DND-41 (cell line): ENCODE measurements around the gene C8B.

ENCODE experiments used
- ATAC-seq: fragments of 200-7000 bp; cut with Tn5 transposase; 3 replicates; pipeline ENCODE4 v1.9.1; 2021; ENCODE audit warnings: low read depth; ENCODE audit not compliant: insufficient read depth
- DNase-seq: peaks from one replicate; pipeline ENCODE4 v3.0.0-alpha.2; 2020
- H2AFZ ChIP-seq: 2 replicates; pipeline ENCODE4 v1.6.0; 2012; ENCODE audit warnings: low read depth, low read length
- H3K27ac ChIP-seq: 2 replicates; pipeline ENCODE4 v1.5.1; 2012; ENCODE audit warnings: low read length, inconsistent platforms
- H3K27me3 ChIP-seq: fragments of 200-600 bp; sonication (generic); 2 replicates; pipeline ENCODE4 v1.6.0; 2012; ENCODE audit warnings: low read length, mild to moderate bottlenecking, inconsistent platforms; ENCODE audit not compliant: insufficient read depth, poor library complexity
- H3K36me3 ChIP-seq: 2 replicates; pipeline ENCODE4 v1.5.1; 2012; ENCODE audit warnings: low read length, inconsistent platforms; ENCODE audit not compliant: insufficient read depth
- H3K4me1 ChIP-seq: 2 replicates; pipeline ENCODE4 v1.5.1; 2012; ENCODE audit warnings: mild to moderate bottlenecking, low read length; ENCODE audit not compliant: insufficient read depth
- H3K4me2 ChIP-seq: 2 replicates; pipeline ENCODE4 v1.6.0; 2012; ENCODE audit warnings: mild to moderate bottlenecking, moderate library complexity, low read length, inconsistent platforms; ENCODE audit not compliant: insufficient read depth
- H3K4me3 ChIP-seq, 2 experiments: fragments of 200-600 bp in 1 of 2; shearing (Covaris generic) in 1 of 2; 2 replicates each; pipeline ENCODE4 v1.5.1; 2012 to 2016; ENCODE audit warnings: inconsistent platforms in 2 of 2, low read length in 2 of 2, mild to moderate bottlenecking in 2 of 2, low read depth in 1 of 2, moderate library complexity in 1 of 2
- H3K79me2 ChIP-seq: 2 replicates; pipeline ENCODE4 v1.6.0; 2012; ENCODE audit warnings: low read length, inconsistent platforms; ENCODE audit not compliant: insufficient read depth
- H3K9ac ChIP-seq: 2 replicates; pipeline ENCODE4 v1.6.0; 2012; ENCODE audit warnings: low read depth, mild to moderate bottlenecking, inconsistent platforms, low read length, moderate library complexity
- H3K9me3 ChIP-seq: 2 replicates; pipeline ENCODE4 v1.5.1; 2012; ENCODE audit warnings: low read length, moderate library complexity, mild to moderate bottlenecking, inconsistent platforms; ENCODE audit not compliant: insufficient read depth, severe bottlenecking
- H4K20me1 ChIP-seq: 2 replicates; pipeline ENCODE4 v1.6.0; 2012; ENCODE audit warnings: low read length; ENCODE audit not compliant: insufficient read depth
- CTCF ChIP-seq: IDR thresholded peaks from 2 replicates; pipeline ENCODE4 v1.5.1; 2012; ENCODE audit warnings: borderline replicate concordance, low read length, moderate library complexity, mild to moderate bottlenecking; ENCODE audit not compliant: poor library complexity, severe bottlenecking; ENCODE audit errors: extremely low read depth
- EZH2 ChIP-seq: IDR thresholded peaks from 3 replicates; pipeline ENCODE4 v1.6.1; 2012; ENCODE audit warnings: borderline replicate concordance, low read depth, mild to moderate bottlenecking, moderate library complexity, low read length, inconsistent platforms; ENCODE audit not compliant: severe bottlenecking

C8B gene

GRCh38 chr1:56985857-56986256, 20.0 kb upstream of the C8B start:
- H2AFZ ChIP-seq: no peak overlapping the region
- no peaks in the 10 kb centered on the region for H3K27me3 ChIP-seq
- H3K27ac ChIP-seq: no peak overlapping the region
- no peak overlapping the region for H3K4me2 ChIP-seq
- DNase-seq: no peak
- H4K20me1 ChIP-seq: no peaks in the 10 kb centered on the region
- no peaks in the 10 kb centered on the region for H3K4me1 ChIP-seq
- no peaks in the 10 kb centered on the region for H3K9me3 ChIP-seq
- TF ChIP-seq EZH2 (no peak), CTCF (no peak)
- H3K36me3 ChIP-seq: no peaks in the 10 kb centered on the region
- no peak overlapping the region for H3K9ac ChIP-seq
- no peaks in the 10 kb centered on the region for H3K79me2 ChIP-seq
- no peak for ATAC-seq
- no peak overlapping the region for H3K4me3 ChIP-seq

- Histone ChIP-seq H3K9me3 (no peaks in the 10 kb centered on the region), H3K27ac (no peak overlapping the region), H3K4me2 (no peak overlapping the region), H3K9ac (no peak overlapping the region), H3K27me3 (peaks cover 6% of the 10 kb centered on the region), H3K4me1 (no peaks in the 10 kb centered on the region), H4K20me1 (no peaks in the 10 kb centered on the region), H3K4me3 (no peak overlapping the region), H2AFZ (no peak overlapping the region), H3K79me2 (no peaks in the 10 kb centered on the region), H3K36me3 (no peaks in the 10 kb centered on the region)
- ATAC-seq (no peak), DNase-seq (no peak)
- TF ChIP-seq CTCF (no peak), EZH2 (no peak)
Measured at GRCh38 chr1:56983484-56983883, 17.7 kb upstream of the C8B start.

GRCh38 chr1:56979986-56980755, 14.4 kb upstream of the C8B start:
- no peak overlapping the region for H3K27ac ChIP-seq
- ATAC-seq (no peak), DNase-seq (no peak)
- no peaks in the 10 kb centered on the region for H3K4me1 ChIP-seq
- H3K79me2 ChIP-seq: no peaks in the 10 kb centered on the region
- H3K36me3 ChIP-seq: no peaks in the 10 kb centered on the region
- TF ChIP-seq CTCF: no peak
- no peak for TF ChIP-seq EZH2
- H3K4me3 ChIP-seq: no peak overlapping the region
- no peak overlapping the region for H3K9ac ChIP-seq
- H3K27me3 ChIP-seq: peaks cover 6% of the 10 kb centered on the region
- H3K9me3 ChIP-seq: no peaks in the 10 kb centered on the region
- H2AFZ ChIP-seq: no peak overlapping the region
- H3K4me2 ChIP-seq: no peak overlapping the region
- H4K20me1 ChIP-seq: no peaks in the 10 kb centered on the region

GRCh38 chr1:56978819-56979218, 13.0 kb upstream of the C8B start:
- DNase-seq: no peak
- Histone ChIP-seq H2AFZ (no peak overlapping the region), H3K27me3 (peaks cover 6% of the 10 kb centered on the region), H3K9ac (no peak overlapping the region), H3K27ac (no peak overlapping the region), H4K20me1 (no peaks in the 10 kb centered on the region), H3K4me1 (no peaks in the 10 kb centered on the region), H3K4me2 (no peak overlapping the region), H3K79me2 (no peaks in the 10 kb centered on the region), H3K9me3 (no peaks in the 10 kb centered on the region), H3K36me3 (no peaks in the 10 kb centered on the region), H3K4me3 (no peak overlapping the region)
- TF ChIP-seq CTCF (no peak), EZH2 (no peak)
- ATAC-seq: no peak
